ENCODE results near the gene PLEKHG2.
A peak's percentile ranks its signal among the peaks of the same experiment; 100 is the strongest.

Gene PLEKHG2

DNA sequence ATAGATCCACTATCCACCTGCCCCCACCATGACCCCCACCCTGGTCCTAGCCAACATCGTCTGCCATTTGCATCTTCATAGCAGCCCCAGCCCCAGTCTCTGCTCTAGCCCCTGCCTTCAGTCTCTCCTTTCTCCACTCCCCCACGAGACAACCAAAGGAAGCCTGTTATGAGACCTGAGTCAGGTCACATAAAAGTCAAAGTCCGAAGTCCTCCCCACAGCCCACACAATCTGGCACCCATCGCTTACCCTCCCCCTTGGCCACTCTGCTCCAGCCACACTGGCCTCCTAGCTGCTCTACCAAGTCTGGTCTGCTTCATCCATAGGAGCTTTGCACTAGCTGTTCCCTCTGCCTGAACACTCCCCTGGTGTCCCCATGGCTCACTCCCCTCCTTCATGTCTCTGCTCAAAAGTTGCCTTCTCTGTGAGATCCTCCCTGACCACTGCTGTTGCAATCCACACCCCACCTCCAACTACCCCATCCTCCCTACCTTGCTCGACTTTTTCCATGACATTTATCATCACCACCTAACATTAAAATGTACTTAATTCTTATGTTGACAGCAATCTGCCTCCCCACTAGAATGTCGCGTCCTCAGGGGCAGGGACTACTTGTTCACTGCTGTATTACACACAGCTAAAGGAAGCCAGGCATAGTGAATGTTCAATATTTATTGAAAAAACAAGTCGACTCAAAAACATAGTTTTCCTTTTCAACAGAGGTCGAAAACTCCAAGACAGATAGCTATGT, 1.2 kb upstream of the PLEKHG2 start:
- peaks cover 20% of the 10 kb centered on the region; the same call in 1 of the 2 replicates for H4K20me1 ChIP-seq (ENCODE audit: insufficient read depth, low read length)
- DNase-seq: peak; percentile 27

DNA sequence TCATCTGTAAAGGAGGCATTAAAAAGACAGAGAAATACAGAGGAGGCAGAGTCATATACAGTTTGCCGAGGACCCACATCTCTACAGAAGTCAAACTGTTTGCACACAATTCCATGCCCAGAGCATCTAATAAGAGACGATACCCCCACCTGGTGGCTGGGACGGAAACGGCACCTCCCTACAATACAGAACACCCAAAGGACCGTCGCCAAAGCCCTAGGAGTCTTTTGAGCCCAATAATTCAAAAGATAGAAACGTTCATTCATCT, 703 bp upstream of the PLEKHG2 start:
- TF ChIP-seq, protein P1, sequence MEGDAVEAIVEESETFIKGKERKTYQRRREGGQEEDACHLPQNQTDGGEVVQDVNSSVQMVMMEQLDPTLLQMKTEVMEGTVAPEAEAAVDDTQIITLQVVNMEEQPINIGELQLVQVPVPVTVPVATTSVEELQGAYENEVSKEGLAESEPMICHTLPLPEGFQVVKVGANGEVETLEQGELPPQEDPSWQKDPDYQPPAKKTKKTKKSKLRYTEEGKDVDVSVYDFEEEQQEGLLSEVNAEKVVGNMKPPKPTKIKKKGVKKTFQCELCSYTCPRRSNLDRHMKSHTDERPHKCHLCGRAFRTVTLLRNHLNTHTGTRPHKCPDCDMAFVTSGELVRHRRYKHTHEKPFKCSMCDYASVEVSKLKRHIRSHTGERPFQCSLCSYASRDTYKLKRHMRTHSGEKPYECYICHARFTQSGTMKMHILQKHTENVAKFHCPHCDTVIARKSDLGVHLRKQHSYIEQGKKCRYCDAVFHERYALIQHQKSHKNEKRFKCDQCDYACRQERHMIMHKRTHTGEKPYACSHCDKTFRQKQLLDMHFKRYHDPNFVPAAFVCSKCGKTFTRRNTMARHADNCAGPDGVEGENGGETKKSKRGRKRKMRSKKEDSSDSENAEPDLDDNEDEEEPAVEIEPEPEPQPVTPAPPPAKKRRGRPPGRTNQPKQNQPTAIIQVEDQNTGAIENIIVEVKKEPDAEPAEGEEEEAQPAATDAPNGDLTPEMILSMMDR (IDR thresholded peaks at IDR 0.05; ENCODE audit: low read length): peak; percentile 96
- no peak for TF ChIP-seq EZH2 (optimal IDR thresholded peaks at IDR 0.05; ENCODE audit: low read depth, low read length)
- H3K9me2 ChIP-seq (replicated peaks; ENCODE audit: insufficient read depth, low read length): no peaks in the 10 kb centered on the region
- peak overlapping the region; percentile 100; the same call in 1 of the 2 replicates for H3K27ac ChIP-seq (ENCODE audit: low read length)

More for the DNA sequence above, 1.2 kb upstream of the PLEKHG2 start:
- no peaks in the 10 kb centered on the region for H3K9me3 ChIP-seq (replicated peaks; ENCODE audit: insufficient read depth, low read length)
- peak overlapping the region; percentile 47 for H3K4me2 ChIP-seq (ENCODE audit: low read depth, low read length)
- peaks cover 52% of the 10 kb centered on the region for H3F3A ChIP-seq (ENCODE audit: insufficient read depth, low read length)
- peaks cover 15% of the 10 kb centered on the region for H3K4me1 ChIP-seq (ENCODE audit: low read length)
- H3K9ac ChIP-seq (ENCODE audit: low read length): peak overlapping the region; percentile 99; the same call in 1 of the 2 replicates
- H3K79me2 ChIP-seq (ENCODE audit: low read length): peaks cover 24% of the 10 kb centered on the region
- TF ChIP-seq, protein P1 (IDR thresholded peaks at IDR 0.05; ENCODE audit: low read length): no peak
- TF ChIP-seq EZH2phosphoT487 (IDR thresholded peaks at IDR 0.05; ENCODE audit: low read length): no peak
- no peak for TF ChIP-seq EZH2 (optimal IDR thresholded peaks at IDR 0.05; ENCODE audit: low read depth, low read length)
- peak overlapping the region; percentile 100; the same call in 1 of the 2 replicates for H3K27ac ChIP-seq (ENCODE audit: low read length)
- no peak overlapping the region for H2AFZ ChIP-seq (ENCODE audit: low read length)
- H3K36me3 ChIP-seq (replicated peaks; ENCODE audit: insufficient read depth, low read length): peaks cover 12% of the 10 kb centered on the region; the same call in 1 of the 2 replicates
- H3K4me3 ChIP-seq (ENCODE audit: low read length): peak overlapping the region; percentile 17; the same call in 1 of the 2 replicates
- no peaks in the 10 kb centered on the region for H3K27me3 ChIP-seq (replicated peaks; ENCODE audit: insufficient read depth, low read length)
- H3K9me2 ChIP-seq (replicated peaks; ENCODE audit: insufficient read depth, low read length): no peaks in the 10 kb centered on the region

DNA sequence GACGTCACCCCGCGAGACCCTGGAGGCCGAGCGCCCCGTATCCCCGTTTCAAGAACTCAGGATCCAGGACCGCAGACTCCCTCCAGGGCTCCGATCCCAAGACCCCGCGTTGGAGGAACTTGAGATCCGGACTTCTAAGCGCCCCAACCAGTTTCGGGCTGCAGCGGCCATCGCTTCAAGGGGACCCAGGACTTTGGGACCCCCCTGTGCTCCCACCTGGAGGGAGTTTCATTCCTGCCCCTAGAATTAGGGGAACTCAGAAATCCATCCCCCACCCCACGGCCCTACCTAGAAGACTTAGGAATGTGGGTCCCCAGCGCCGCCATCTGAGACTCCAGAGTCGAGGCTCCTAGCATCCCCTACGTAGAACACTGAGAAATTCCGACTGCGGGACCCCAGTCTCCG, 400 bp downstream of the PLEKHG2 start:
- no peak for DNase-seq
- H3K36me3 ChIP-seq (replicated peaks; ENCODE audit: insufficient read depth, low read length): peaks cover 10% of the 10 kb centered on the region; the same call in 1 of the 2 replicates
- H3K9ac ChIP-seq (ENCODE audit: low read length): peak overlapping the region; percentile 78
- H3K27me3 ChIP-seq (replicated peaks; ENCODE audit: insufficient read depth, low read length): no peaks in the 10 kb centered on the region
- no peaks in the 10 kb centered on the region for H3K9me3 ChIP-seq (replicated peaks; ENCODE audit: insufficient read depth, low read length)
- peaks cover 38% of the 10 kb centered on the region for H3F3A ChIP-seq (ENCODE audit: insufficient read depth, low read length)
- H4K20me1 ChIP-seq (ENCODE audit: insufficient read depth, low read length): peaks cover 10% of the 10 kb centered on the region; the same call in 1 of the 2 replicates
- peak overlapping the region; percentile 79 for H3K4me3 ChIP-seq (ENCODE audit: low read length)
- H3K79me2 ChIP-seq (ENCODE audit: low read length): peaks cover 11% of the 10 kb centered on the region
- no peak overlapping the region for H3K27ac ChIP-seq (ENCODE audit: low read length)
- peak overlapping the region; percentile 97 for H3K4me2 ChIP-seq (ENCODE audit: low read depth, low read length)
- H2AFZ ChIP-seq (ENCODE audit: low read length): peak overlapping the region; percentile 84
- TF ChIP-seq, protein P1 (IDR thresholded peaks at IDR 0.05; ENCODE audit: low read length): no peak; the same call in 1 of the 2 replicates
- TF ChIP-seq EZH2phosphoT487 (IDR thresholded peaks at IDR 0.05; ENCODE audit: low read length) (no peak), EZH2 (optimal IDR thresholded peaks at IDR 0.05; ENCODE audit: low read depth, low read length) (no peak)
- peaks cover 15% of the 10 kb centered on the region for H3K4me1 ChIP-seq (ENCODE audit: low read length)
- H3K9me2 ChIP-seq (replicated peaks; ENCODE audit: insufficient read depth, low read length): no peaks in the 10 kb centered on the region

More for the DNA sequence above, 703 bp upstream of the PLEKHG2 start:
- Histone ChIP-seq H3K9ac (ENCODE audit: low read length) (peak overlapping the region; percentile 99; the same call in 1 of the 2 replicates), H3K4me2 (ENCODE audit: low read depth, low read length) (peak overlapping the region; percentile 47), H3K4me3 (ENCODE audit: low read length) (peak overlapping the region; percentile 17), H3K4me1 (ENCODE audit: low read length) (peaks cover 15% of the 10 kb centered on the region), H3F3A (ENCODE audit: insufficient read depth, low read length) (peaks cover 49% of the 10 kb centered on the region), H2AFZ (ENCODE audit: low read length) (no peak overlapping the region), H3K27me3 (replicated peaks; ENCODE audit: insufficient read depth, low read length) (no peaks in the 10 kb centered on the region), H3K36me3 (replicated peaks; ENCODE audit: insufficient read depth, low read length) (peaks cover 12% of the 10 kb centered on the region; the same call in 1 of the 2 replicates), H4K20me1 (ENCODE audit: insufficient read depth, low read length) (peaks cover 20% of the 10 kb centered on the region; the same call in 1 of the 2 replicates), H3K9me3 (replicated peaks; ENCODE audit: insufficient read depth, low read length) (no peaks in the 10 kb centered on the region), H3K79me2 (ENCODE audit: low read length) (peaks cover 22% of the 10 kb centered on the region)
- DNase-seq: peak; percentile 91
